ENCODE measurements around the gene SMTNL1.
A peak's percentile ranks its signal among the peaks of the same experiment; 100 is the strongest.

The SMTNL1 gene

DNA sequence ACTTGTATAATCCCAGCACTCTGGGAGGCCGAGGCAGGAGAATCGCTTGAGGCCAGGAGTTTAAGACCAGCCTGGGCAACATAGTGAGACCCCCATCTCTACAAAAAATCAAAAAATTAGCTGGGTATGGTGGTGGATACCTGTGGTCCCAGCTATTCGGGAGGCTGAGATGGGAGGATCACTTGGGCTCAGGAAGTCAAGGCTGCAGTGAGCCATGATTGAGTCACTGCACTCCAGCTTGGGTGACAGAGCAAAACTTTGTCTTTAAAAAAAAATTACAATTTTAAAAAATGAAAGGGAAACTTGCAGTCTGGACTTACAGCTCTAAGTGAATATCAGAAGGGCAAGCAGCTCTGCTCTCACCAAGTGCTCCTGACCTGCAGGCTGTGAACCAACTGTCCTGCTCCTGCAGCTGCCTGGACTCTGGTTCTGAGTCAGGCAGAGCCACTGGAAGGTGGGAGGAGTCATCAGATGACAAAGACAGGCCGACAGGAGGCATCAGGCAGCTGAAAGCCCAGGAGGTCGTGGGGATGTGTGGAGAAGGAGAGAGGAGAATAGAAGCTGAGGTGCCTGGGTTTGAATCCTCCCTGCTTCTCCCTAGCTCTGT is 9.6 kb downstream of the SMTNL1 start:
- DNase-seq, result no peak

DNA sequence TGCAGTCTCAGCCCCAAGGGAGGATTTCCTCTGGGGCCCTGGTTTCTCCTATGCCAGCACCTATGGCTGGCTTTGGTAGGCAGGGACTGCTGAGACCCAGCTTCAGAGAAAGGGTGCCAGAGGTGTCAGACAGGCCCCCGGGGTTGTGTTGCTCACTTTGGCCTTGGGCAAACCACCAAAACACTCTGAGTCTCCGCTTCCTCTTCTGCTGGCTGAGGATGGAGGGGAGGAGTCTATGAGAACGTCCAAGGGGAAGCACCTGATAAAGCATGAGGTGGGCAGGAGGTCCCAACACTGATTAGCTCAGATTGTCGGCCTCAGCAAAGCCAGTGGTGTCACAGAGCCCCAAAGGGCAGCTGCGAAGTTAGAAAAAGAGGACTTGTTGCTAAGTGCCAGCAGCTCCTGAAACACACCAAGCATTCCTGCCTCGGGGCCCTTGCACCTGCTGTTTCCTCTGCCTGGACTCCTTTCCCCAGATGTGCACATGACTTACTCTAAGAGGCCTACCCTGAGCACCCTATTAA is 10.5 kb downstream of the SMTNL1 start:
- no peak for DNase-seq

GRCh38 chr11:57549983-57550382 is 12.6 kb downstream of the SMTNL1 start:
- DNase-seq, result no peak

DNA sequence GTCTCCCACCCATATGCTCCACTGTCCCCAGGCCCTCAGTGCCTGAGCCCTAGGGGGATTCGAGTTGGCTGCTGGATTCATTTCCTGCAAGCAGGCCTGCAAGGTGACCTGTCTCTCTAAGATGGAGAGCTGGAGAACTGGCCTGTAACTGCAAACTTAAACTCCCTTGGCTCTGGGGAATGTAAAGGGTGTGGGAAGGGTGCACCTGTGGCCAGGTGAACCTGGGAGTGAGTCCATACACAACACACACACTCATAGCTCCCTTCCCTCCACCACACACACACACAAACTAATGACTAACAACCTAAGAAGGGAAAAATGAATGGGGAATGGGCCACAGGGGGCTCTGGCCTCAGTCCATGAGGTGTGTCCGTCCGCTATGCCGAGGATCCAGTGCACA is 14.5 kb downstream of the SMTNL1 start:
- no peak for DNase-seq

DNA sequence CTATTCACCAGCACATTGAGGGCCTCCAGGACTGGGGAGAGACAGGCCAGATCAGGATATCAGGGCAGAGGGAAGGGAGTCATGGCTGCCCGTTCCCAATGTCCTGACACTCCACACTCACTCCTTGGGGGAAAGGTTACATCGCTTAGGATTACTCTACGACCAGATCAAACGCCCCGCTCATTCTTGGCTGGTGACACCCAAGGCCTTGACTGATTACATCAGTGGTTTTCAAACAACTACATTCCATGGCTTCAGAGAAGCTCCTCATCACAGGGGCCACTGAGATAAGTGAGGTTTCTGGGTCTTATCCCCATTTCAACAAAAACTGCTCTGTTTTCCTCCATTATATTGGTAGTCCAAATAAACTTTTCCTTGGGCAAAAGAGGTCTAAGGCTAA is 15.1 kb downstream of the SMTNL1 start:
- DNase-seq, result no peak

DNA sequence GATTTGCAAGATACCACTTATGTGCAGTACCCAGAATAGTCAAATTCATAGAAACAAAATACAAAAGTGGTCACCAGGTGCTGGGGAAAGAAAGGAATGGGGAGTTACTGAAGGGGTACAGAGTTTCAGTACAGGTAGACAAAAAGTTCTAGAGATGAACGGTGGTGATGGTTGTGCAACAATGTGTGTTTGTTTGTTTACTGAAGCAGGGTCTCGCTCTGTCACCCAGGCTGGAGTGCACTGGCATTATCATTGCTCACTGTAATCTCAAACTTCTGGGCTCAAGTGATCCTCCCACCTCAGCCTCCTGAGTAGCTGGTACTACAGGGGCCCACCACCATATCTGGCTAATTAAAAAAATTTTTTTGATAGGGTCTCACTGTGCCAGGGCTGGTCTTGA is 18.0 kb downstream of the SMTNL1 start:
- DNase-seq, result no peak

DNA sequence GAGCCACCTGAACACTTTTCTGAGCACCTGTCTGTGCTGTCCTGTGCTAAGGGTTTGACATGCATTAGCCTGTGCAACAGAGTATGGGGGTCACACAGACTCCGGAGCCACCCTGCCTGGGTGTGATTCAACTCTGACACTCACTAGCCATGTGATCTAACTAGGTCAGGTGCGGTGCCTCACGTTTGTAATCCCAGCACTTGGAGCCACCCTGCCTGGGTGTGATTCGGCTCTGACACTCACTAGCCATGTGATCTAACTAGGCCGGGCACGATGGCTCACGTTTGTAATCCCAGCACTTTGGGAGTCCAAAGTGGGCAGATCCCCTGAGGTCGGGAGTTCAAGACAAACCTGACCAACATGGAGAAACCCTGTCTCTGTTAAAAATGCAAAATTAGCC is 18.6 kb downstream of the SMTNL1 start:
- no peak for DNase-seq

- DNase-seq, result no peak
These were observed 22.8 kb downstream of the SMTNL1 start for GRCh38 chr11:57560146-57560545.

- no peak for DNase-seq
These were observed 25.2 kb downstream of the SMTNL1 start for GRCh38 chr11:57562596-57562995.

DNA sequence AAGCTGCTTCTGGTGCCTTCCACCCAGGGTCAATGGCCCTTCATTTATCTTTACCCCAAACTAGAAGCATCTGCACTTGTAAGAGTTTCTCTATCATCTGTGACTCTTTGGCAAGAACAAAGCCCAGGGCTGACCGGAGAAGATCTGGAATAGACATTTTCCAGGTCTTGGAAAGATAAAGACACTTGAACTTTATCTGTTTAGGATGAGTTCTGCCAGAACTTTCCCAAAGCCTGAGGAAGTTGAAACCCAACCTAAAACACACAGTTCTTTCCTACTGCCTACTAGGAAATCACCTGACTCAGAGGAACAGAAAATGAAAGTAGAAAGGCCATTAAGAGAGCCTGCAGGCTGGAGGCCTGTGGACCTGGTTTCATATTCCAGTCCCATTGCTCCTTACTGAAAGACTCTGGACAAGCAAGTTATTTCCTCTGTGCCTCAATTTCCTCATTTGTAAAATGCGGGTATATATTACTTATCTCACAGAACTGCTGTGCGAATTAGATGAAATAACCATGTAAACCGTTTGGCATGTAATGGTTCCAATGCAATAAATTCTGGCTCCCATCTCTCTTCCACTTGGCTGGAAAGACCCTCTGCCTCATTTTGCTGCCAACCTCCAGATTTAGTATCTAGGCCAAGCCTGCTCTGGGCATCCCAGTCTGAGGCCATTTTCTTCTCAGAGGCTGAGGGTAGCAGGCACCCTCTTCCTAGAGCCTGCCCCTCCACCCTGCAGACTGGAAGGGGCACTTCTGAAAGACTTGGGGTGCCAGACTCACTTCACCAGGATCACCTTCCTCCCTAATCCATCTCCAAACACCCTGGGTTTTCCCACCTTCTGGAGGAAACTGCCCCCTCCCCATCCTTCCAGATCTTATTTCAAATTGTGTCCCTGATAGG is 28.9 kb downstream of the SMTNL1 start:
- DNase-seq, result peak; percentile 27

DNA sequence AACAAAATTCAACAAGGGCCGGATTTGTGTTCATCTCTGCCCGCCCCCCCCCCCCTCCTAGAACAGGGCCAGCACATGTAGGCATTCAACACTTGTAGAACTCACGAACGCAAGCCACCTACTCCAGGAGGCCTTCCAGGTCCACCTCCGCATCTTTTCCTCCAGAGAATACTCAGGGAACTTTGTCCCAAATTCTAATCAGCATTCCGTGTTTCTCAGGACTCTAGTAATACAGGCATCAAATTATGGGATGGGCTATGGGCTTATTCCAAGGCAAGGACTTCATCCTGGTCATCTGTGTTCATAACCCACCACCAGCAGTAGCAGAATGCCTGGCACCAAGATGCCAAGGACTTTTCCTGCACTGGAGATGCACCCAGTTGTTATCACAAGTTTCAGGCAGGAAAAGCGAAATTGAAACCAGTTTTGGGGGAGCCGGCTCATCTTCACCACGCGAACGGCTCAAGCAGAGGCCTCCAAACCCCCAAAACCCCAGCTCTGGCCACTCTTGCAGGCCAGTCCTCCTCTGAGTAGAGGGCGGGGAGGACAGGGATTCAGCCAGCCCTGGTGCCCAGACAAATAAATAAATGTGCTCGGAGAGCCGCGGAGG is 29.6 kb downstream of the SMTNL1 start:
- no peak for DNase-seq

- DNase-seq, result peak; percentile 59
These were observed 30.3 kb downstream of the SMTNL1 start, which contains the start of gene UBE2L6 for GRCh38 chr11:57567515-57568329. Gene UBE2L6, minus strand, starts transcription at chr11:57567672. Its CDS starts 61 bp downstream, at chr11:57567611.

DNA sequence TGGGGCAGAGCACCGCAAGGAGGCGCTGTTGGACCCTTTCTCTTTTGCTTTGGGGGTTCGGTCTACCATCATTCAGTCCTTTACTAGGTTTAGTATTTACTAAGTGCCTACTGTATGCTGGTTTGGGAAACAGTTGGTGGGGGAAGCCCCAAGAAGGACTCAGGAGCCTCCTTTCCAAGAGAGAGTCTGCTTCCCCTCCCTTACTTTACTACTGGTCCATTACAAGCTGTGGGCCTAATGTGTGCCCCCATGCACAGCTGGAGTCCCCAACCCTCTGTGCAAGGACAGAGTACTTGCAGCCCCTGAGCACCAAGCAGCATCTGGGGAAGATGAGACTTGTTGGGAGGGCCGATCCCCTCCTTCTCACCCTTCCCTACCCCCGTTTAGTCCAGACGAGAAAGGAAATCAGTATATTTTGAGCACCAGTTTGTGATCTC is 31.0 kb downstream of the SMTNL1 start:
- peak; percentile 76 for DNase-seq

DNA sequence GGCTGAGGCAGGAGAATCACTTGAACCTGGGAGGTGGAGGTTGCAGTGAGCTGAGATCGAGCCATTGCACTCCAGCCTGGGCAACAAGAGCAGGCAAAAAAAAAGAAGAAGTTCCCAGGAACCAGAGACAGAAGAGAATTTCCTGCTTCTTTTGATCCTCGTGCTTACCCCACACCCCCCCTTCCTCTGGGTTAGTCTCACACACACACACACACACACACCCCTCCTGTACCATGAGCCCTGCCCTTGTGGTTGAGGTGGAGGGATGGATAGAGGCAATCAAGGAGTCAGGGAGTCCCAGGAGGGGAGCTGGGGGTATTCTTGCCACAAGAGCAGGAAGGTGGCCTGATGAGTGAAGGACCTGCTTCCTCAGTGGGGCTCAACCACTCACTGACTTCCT is 34.2 kb downstream of the SMTNL1 start:
- DNase-seq, result no peak

DNA sequence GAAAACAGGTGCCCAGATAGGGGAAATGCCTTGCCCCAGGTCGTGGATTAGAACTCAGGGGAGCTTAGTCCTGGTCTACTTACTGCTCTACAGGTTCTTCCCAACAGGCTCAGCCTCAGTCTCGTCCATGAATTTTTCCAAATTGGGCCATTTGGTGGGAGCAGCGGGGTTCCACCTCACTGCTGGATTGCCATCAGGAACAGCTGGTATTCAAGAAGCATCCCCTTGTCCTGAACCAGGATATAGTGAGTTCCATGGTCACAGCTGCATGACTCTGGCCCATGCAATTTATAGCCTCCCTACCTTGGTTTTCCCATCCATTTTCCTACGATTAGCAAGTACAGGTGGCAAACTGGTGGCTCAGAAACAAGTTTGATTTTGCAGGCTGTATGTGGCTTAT is 36.7 kb downstream of the SMTNL1 start:
- no peak for DNase-seq

DNA sequence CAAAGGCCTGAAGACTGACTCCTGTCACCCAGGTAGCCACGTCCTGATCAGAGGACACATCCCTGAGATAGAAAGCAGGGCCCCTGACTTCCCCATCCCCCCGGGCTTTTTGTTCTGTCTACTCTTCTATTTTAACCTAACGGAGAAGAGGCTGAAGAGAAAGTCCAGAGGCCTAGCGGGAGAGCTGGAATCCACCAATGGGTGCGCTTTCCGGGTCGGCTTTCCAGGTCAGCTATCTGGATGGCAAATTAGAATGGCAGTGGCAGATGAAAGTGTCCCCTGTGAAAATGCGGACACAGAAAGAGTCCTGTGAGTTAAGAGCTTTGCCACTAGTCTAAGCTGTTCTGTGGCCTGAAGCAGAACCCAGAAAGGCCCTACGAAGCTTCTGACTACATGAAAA is 46.9 kb downstream of the SMTNL1 start:
- DNase-seq, result no peak

- DNase-seq, result no peak
These were observed 47.9 kb downstream of the SMTNL1 start for GRCh38 chr11:57585301-57585700.

GRCh38 chr11:57586711-57587245 is 49.4 kb downstream of the SMTNL1 start:
- DNase-seq, result no peak

DNA sequence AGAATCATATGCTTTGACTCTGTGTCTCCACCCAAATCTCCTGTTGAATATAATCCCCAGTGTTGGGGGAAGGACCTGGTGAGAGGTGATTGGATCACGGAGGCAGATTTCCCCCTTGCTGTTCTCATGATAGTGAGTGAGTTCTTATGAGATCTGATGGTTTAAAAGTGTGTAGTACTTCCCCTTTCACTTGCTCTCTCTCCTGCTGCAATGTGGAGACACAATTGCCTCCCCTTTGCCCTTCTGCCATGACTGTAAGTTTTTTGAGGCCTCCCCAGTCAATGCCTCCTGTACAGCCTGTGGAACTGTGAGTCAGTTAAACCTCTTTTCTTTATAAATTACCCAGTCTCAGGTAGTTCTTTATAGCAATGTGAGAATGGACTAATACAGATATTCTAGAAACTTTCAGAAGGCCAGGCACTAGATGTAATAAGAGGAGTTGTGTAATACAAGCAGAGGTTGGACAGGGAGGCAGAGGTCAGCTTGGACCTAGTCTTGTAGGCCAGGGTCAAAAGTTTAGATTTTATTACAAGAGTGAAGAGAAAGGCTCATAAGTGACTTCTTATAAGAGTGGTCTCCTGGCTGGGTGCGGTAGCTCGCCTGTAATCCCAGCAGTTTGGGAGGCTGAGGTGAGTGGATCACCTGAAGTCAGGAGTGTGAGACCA is 50.8 kb downstream of the SMTNL1 start:
- DNase-seq, result no peak

GRCh38 chr11:57596266-57596885 is 59.0 kb downstream of the SMTNL1 start:
- DNase-seq, result no peak

- no peak for DNase-seq
These were observed 60.1 kb downstream of the SMTNL1 start, which contains the start of gene SERPING1 for GRCh38 chr11:57597461-57597915. Gene SERPING1, plus strand, starts transcription at chr11:57597685. Its CDS starts 586 bp downstream, at chr11:57598271.
